ENCODE data around the gene FBXO34.

GRCh38 chr14:55303125-55303499 lies 31.9 kb downstream of the FBXO34 start:
- no peak for TF ChIP-seq FOXM1 (IDR thresholded peaks at IDR 0.05; ENCODE audit: low read depth)
- TF ChIP-seq FOXM1 (CRISPR knock-in tag; IDR thresholded peaks at IDR 0.05; ENCODE audit: low read depth) = no peak
- TF ChIP-seq GATAD2A (IDR thresholded peaks at IDR 0.05) = no peak
